Measurements from ENCODE around the gene RPIA.

- no peak for TF ChIP-seq CTCF (conservative IDR thresholded peaks at IDR 0.05; ENCODE audit: low read depth, low read length)
- TF ChIP-seq EZH2 (IDR thresholded peaks at IDR 0.05; ENCODE audit: low read length, unreplicated experiment), result no peak
Observed at GRCh38 chr2:88754585-88755320, 63.3 kb downstream of the RPIA start.

All from PC-3 (cell line).